Psoas muscle (tissue), 8 donors: Measurements from ENCODE around the gene ULK4. TPM values are rescaled to one million over a fixed set of nuclear protein-coding genes. Genes with fewer than 3 reads are reported as not detected.

Experiments
- ATAC-seq, 4 donors: fragments of 200-7000 bp; cut with Tn5 transposase; one replicate each; pipeline ENCODE4 v1.9.1; 2020; ENCODE audit warnings: moderate library complexity in 3 of 4, mild to moderate bottlenecking in 2 of 4
- DNase-seq, 2 donors: peaks; one replicate each; pipeline ENCODE4 v3.0.0-alpha.2; 2020
- H3K27ac ChIP-seq: fragments of 200-600 bp; one replicate; pipeline ENCODE4 v1.8.0; 2022
- H3K27me3 ChIP-seq, 3 donors: fragments of 200-600 bp in 1 of 3; one replicate each; pipeline versions ENCODE4 v1.6.1 to v1.8.0; 2013 to 2022; ENCODE audit warnings: low read length in 2 of 3, mild to moderate bottlenecking in 2 of 3, moderate library complexity in 1 of 3; ENCODE audit not compliant: insufficient read depth in 3 of 3
- H3K36me3 ChIP-seq, 2 donors: fragments of 200-600 bp in 1 of 2; one replicate each; pipeline versions ENCODE4 v1.6.1 to v1.8.0; 2013 to 2022; ENCODE audit warnings: low read depth in 1 of 2, mild to moderate bottlenecking in 1 of 2, moderate library complexity in 1 of 2; ENCODE audit not compliant: insufficient read depth in 1 of 2
- H3K4me1 ChIP-seq: fragments of 200-600 bp; one replicate; pipeline ENCODE4 v1.8.0; 2022
- H3K4me3 ChIP-seq: fragments of 200-600 bp; one replicate; pipeline ENCODE4 v1.8.0; 2022; ENCODE audit warnings: mild to moderate bottlenecking
- H3K9me3 ChIP-seq: fragments of 200-600 bp; one replicate; pipeline ENCODE4 v1.8.0; 2022
- WGBS, 3 donors: extraction: QIAGEN DNeasy Blood & Tissue Kit; methylation state at CpG; one replicate each; pipeline versions ENCODE4 v1.1.6 to v1.1.7; 2013; 5-methylcytosine and 5-hydroxymethylcytosine counted together
- intact Hi-C, 2 donors: fragments of 100-400 bp; cut with DNase I; formaldehyde crosslinking; loops; one replicate each; pipeline versions ENCODE4 v1.11.0 to v1.14.2; 2022
- polyA plus RNA-seq, 3 donors: library from polyadenylated mRNA; stranded (reverse); fragments of 200-250 nt; gene quantifications; one replicate each; pipeline ENCODE4 v1.2.3, GENCODE V29; 2013
- total RNA-seq, 4 donors: library from RNA; stranded (reverse); fragmentation: NEBNext Ultra II Directional in 2 of 4; extraction: Animal tissue kit (Norgen Biotek cat#: 25700) in 2 of 4; gene quantifications; one replicate each; pipeline versions ENCODE4 v1.2.1 to v1.2.4, GENCODE V29; 2021 to 2023
- TF ChIP-seq, protein P1 (sequence below): fragments of 200-600 bp; IDR thresholded peaks from one replicate; pipeline ENCODE4 v1.8.0; 2022; ENCODE audit warnings: antibody characterized with exemption
- donor health status: healthy with polysubstance abuse.
- donor health status: DM: no; HTN: no; CAD: no; lungs with moderate emphysema.
- donor health status: Bipolar disorder and iron deficiency.
- donor health status: healthy.
- donor health status: DM: yes; HTN: yes; CAD: no.
- donor health status: DM: no; HTN: no; CAD: no.
- donor health status: DM: no; HTN: no; CAD: no.
- donor health status: DM: yes; HTN: yes; CAD: no.

Gene ULK4
- total and polyA plus RNA-seq, 7 donors = 0.61 to 3.2 (median 1.0) TPM

DNA sequence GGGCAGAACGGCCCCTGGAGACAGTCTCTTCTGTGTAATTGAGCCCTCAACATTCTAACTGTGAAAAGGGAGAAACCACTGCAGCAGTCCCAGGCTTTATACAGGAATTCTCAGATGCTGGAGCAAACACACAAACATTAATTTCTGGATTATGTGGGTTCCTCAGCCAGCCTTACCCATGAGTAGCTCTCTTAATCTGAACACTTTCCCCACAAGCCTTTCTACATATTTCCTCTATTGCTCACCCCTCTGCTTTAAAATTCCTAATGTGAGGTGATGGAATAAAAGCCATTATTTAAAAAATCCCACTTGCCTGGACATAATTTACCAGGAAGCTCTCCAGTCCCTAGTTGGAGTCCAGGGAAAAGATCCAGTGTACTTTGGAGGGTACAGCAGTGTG lies 623.6 kb downstream of the ULK4 start:
- intact Hi-C loops = no loop called here
- no peak overlapping the region for H3K4me3 ChIP-seq
- no peaks in the 10 kb centered on the region for H3K36me3 ChIP-seq
- no peaks in the 10 kb centered on the region for H3K9me3 ChIP-seq
- no peaks in the 10 kb centered on the region for H3K4me1 ChIP-seq
- no peaks in the 10 kb centered on the region for H3K27me3 ChIP-seq
- TF ChIP-seq, protein P1, sequence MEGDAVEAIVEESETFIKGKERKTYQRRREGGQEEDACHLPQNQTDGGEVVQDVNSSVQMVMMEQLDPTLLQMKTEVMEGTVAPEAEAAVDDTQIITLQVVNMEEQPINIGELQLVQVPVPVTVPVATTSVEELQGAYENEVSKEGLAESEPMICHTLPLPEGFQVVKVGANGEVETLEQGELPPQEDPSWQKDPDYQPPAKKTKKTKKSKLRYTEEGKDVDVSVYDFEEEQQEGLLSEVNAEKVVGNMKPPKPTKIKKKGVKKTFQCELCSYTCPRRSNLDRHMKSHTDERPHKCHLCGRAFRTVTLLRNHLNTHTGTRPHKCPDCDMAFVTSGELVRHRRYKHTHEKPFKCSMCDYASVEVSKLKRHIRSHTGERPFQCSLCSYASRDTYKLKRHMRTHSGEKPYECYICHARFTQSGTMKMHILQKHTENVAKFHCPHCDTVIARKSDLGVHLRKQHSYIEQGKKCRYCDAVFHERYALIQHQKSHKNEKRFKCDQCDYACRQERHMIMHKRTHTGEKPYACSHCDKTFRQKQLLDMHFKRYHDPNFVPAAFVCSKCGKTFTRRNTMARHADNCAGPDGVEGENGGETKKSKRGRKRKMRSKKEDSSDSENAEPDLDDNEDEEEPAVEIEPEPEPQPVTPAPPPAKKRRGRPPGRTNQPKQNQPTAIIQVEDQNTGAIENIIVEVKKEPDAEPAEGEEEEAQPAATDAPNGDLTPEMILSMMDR = no peak
- ATAC-seq = no peak
- no peak overlapping the region for H3K27ac ChIP-seq
- DNase-seq = no peak
- 39 to 45% (median 41%) methylated on average over 1 of the region's 1 CpG for WGBS, 3 donors

DNA sequence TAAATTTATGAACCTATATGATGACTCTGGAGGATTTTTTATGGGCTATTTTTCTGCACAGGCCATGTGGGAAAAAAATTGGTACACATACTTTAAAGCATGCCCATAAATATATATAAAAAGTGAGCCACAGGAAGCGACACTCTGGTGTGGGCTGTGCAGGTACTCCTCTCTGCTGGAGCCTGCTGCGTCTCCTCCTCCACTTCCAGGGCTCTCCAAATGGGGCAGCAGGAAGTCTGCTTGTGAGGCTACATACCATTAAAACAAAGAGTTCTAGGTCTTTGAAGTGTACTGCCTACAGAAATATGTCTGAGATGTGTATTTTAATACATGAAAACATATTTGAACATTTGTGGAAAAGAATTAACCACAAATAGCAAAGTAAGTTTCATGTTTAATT lies 627.5 kb downstream of the ULK4 start:
- Histone ChIP-seq H3K27me3 (no peaks in the 10 kb centered on the region), H3K27ac (no peak overlapping the region), H3K36me3 (no peaks in the 10 kb centered on the region), H3K4me3 (no peak overlapping the region), H3K9me3 (no peaks in the 10 kb centered on the region), H3K4me1 (no peaks in the 10 kb centered on the region)
- intact Hi-C loops = no loop called here
- 91 to 96% (median 92%) methylated on average over 2 of the region's 2 CpGs for WGBS, 3 donors
- no peak for ATAC-seq
- TF ChIP-seq, protein P1 = no peak
- no peak for DNase-seq

GRCh38 chr3:41331041-41331440 lies 630.9 kb downstream of the ULK4 start:
- intact Hi-C loops = no loop called here
- whole genome bisulfite sequencing, 3 donors = 70 to 79% (median 75%) methylated on average over 3 of the region's 3 CpGs

DNA sequence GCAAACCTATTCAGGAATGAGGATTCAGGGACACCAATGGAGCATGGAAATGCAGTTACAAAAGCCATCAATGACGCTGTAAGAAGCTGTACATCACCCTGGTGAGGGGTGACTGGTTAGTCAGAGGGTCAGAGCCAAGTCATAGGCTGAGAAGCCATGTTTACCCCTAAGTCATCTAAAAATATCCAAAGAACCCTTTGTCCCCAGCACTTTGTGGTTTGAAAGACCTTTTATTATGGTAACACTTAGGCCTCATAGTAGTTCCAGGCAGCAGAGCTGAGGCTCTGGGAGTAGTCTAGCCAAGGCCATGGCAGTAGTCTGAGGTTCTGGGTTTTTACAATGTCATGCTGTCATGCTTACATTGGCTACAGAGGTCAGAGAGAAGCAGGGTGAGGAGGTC lies 631.4 kb downstream of the ULK4 start:
- WGBS, 3 donors = 79 to 90% (median 87%) methylated on average over 1 of the region's 1 CpG
- H3K27ac ChIP-seq = no peak overlapping the region
- H3K36me3 ChIP-seq = no peaks in the 10 kb centered on the region
- no peak overlapping the region for H3K4me3 ChIP-seq
- H3K4me1 ChIP-seq = no peaks in the 10 kb centered on the region
- H3K27me3 ChIP-seq = no peaks in the 10 kb centered on the region
- DNase-seq = no peak
- TF ChIP-seq, protein P1 = no peak
- intact Hi-C loops = no loop called here
- H3K9me3 ChIP-seq = no peaks in the 10 kb centered on the region
- ATAC-seq = no peak

More at GRCh38 chr3:41331041-41331440, 630.9 kb downstream of the ULK4 start:
- Histone ChIP-seq H3K4me1 (no peaks in the 10 kb centered on the region), H3K27me3 (no peaks in the 10 kb centered on the region), H3K27ac (no peak overlapping the region), H3K9me3 (no peaks in the 10 kb centered on the region), H3K4me3 (no peak overlapping the region), H3K36me3 (no peaks in the 10 kb centered on the region)
- no peak for DNase-seq
- ATAC-seq = no peak
- TF ChIP-seq, protein P1 = no peak

- Histone ChIP-seq H3K4me1 (no peaks in the 10 kb centered on the region), H3K9me3 (no peaks in the 10 kb centered on the region), H3K27ac (no peak overlapping the region), H3K4me3 (no peak overlapping the region), H3K27me3 (no peaks in the 10 kb centered on the region), H3K36me3 (no peaks in the 10 kb centered on the region)
- 63 to 70% (median 70%) methylated on average over 2 of the region's 2 CpGs for WGBS, 3 donors
- TF ChIP-seq, protein P1 = no peak
- ATAC-seq (no peak), DNase-seq (no peak)
- intact Hi-C loops = no loop called here
Measured at GRCh38 chr3:41329881-41330280, 632.0 kb downstream of the ULK4 start.
